HepG2 (cell line): ENCODE results near the gene MIF. TPM values are rescaled to one million over a fixed set of nuclear protein-coding genes. Genes with fewer than 3 reads are reported as not detected.
A peak's percentile ranks its signal among the peaks of the same experiment; 100 is the strongest.

ENCODE experiments used
- ATAC-seq: fragments of 200-7000 bp; cut with Tn5 transposase; 3 replicates; pipeline ENCODE4 v1.9.1; 2020; ENCODE audit warnings: mild to moderate bottlenecking, moderate library complexity
- BruUV-seq: library from RNA; stranded (reverse); fragments of 400-500 nt; replicated peaks from 2 replicates; lab custom pipeline; 2021; lab: Mats Ljungman, UMichigan
- CTCF ChIA-PET: fragments of 300-600 bp; formaldehyde crosslinking; extraction: SDS; loops from one replicate; lab custom pipeline; 2021; ENCODE audit warnings: low total read pairs, inconsistent platforms, low intra/inter-chr PET ratio; lab: Yijun Ruan, JAX
- POLR2A ChIA-PET: fragments of 350-600 bp; sonication (Branson Sonifier 250); formaldehyde crosslinking; loops from one replicate; lab custom pipeline; 2020; ENCODE audit warnings: antibody characterized with exemption, inconsistent platforms; lab: Yijun Ruan, JAX
- DNase-seq: peaks from one replicate; pipeline ENCODE4 v3.0.0-alpha.2; 2015; ENCODE audit warnings: low spot score
- FAIRE-seq: peaks from 3 replicates; lab custom pipeline; 2011; peaks lifted over from hg19 to GRCh38; lab: Jason Lieb, UNC
- H2AFZ ChIP-seq: one replicate; pipeline ENCODE4 v1.6.1; 2011; ENCODE audit warnings: low read length, inconsistent platforms
- H3K27ac ChIP-seq: fragments of 300-600 bp; 3 replicates; pipeline ENCODE4 v1.8.0; 2011; ENCODE audit warnings: mixed run types, mild to moderate bottlenecking, mixed read lengths, low read length, inconsistent platforms; ENCODE audit not compliant: insufficient read depth; ENCODE audit errors: extremely low read length
- H3K27me3 ChIP-seq, 2 experiments: fragments of 200-600 bp in 1 of 2; 2 replicates in 1 of 2; 3 replicates in 1 of 2; pipeline versions ENCODE4 v1.6.0 to v1.8.0; 2011; ENCODE audit warnings: low read length in 2 of 2, mild to moderate bottlenecking in 2 of 2, moderate library complexity in 2 of 2, inconsistent platforms in 1 of 2; ENCODE audit not compliant: insufficient read depth in 2 of 2, control insufficient read depth in 1 of 2
- H3K36me3 ChIP-seq, 2 experiments: fragments of 200-600 bp in 1 of 2; replicated peaks in 1 of 2; 2 replicates in 1 of 2; 3 replicates in 1 of 2; pipeline versions ENCODE4 v1.5.1 to v1.8.0; 2011; ENCODE audit warnings: low read length in 2 of 2, inconsistent platforms in 1 of 2; ENCODE audit not compliant: insufficient read depth in 2 of 2, control insufficient read depth in 1 of 2
- H3K4me1 ChIP-seq: 2 replicates; pipeline ENCODE4 v1.5.1; 2012; ENCODE audit warnings: low read length, inconsistent platforms; ENCODE audit not compliant: insufficient read depth
- H3K4me2 ChIP-seq: 2 replicates; pipeline ENCODE4 v1.6.0; 2011; ENCODE audit warnings: low read depth, low read length, inconsistent platforms
- H3K4me3 ChIP-seq, 3 experiments: fragments of 200-600 bp in 1 of 3; sonication (generic), shearing (Covaris generic) in 1 of 3; replicated peaks in 1 of 3; 2 replicates each; pipeline ENCODE4 v1.5.1; 2011 to 2016; ENCODE audit warnings: low read length in 3 of 3, inconsistent platforms in 2 of 3, low read depth in 2 of 3, mild to moderate bottlenecking in 2 of 3, control low read depth in 1 of 3, mixed read lengths in 1 of 3; ENCODE audit not compliant: insufficient read depth in 1 of 3
- H3K79me2 ChIP-seq: one replicate; pipeline ENCODE4 v1.6.1; 2011; ENCODE audit warnings: low read length, inconsistent platforms; ENCODE audit not compliant: insufficient read depth
- H3K9ac ChIP-seq: 2 replicates; pipeline ENCODE4 v1.6.0; 2011; ENCODE audit warnings: mild to moderate bottlenecking, low read depth, low read length, inconsistent platforms; ENCODE audit not compliant: insufficient read depth
- H3K9me3 ChIP-seq: 2 replicates; pipeline ENCODE4 v1.5.1; 2012; ENCODE audit warnings: mild to moderate bottlenecking, low read length
- H4K20me1 ChIP-seq: 2 replicates; pipeline ENCODE4 v1.6.0; 2011; ENCODE audit warnings: inconsistent platforms, mild to moderate bottlenecking, low read length, moderate library complexity; ENCODE audit not compliant: insufficient read depth
- FUBP1 ChIP-seq: sonication (generic); formaldehyde crosslinking; IDR thresholded peaks from 2 replicates; pipeline ENCODE4 v1.5.1; 2020; ENCODE audit warnings: missing genetic modification reagents, mild to moderate bottlenecking, borderline replicate concordance
- POLR2A ChIP-seq, 2 experiments: IDR thresholded peaks; 2 replicates each; pipeline ENCODE4 v1.6.1; 2011; ENCODE audit warnings: low read depth in 2 of 2, low read length in 2 of 2, mild to moderate bottlenecking in 1 of 2, moderate library complexity in 1 of 2; ENCODE audit not compliant: insufficient read depth in 1 of 2
- POLR2G ChIP-seq: fragments of 200-400 bp; formaldehyde crosslinking; IDR thresholded peaks from 2 replicates; pipeline ENCODE4 v1.6.1; 2018; ENCODE audit warnings: mild to moderate bottlenecking, low read depth, low read length, moderate library complexity
- RBM22 ChIP-seq: fragments of 200-400 bp; formaldehyde crosslinking; optimal IDR thresholded peaks from 2 replicates; pipeline ENCODE3; 2017; ENCODE audit warnings: mild to moderate bottlenecking, low read length, moderate library complexity
- ZNF441 ChIP-seq: sonication (generic); formaldehyde crosslinking; IDR thresholded peaks from 2 replicates; pipeline ENCODE4 v1.7.0; 2021; ENCODE audit warnings: missing genetic modification reagents, borderline replicate concordance
- WGBS: methylation state at CpG from one replicate; pipeline ENCODE4 v1.1.6; 2017; ENCODE audit warnings: low lambda C conversion rate; 5-methylcytosine and 5-hydroxymethylcytosine counted together
- in situ Hi-C: cut with HindIII; loops from 2 replicates; pipeline ENCODE4 v1.10.0; 2017; ENCODE audit warnings: low pct_unique_long_range_greater_than_20kb; ENCODE audit not compliant: extremely low pct_ligation_motif_present
- intact Hi-C: fragments of 100-400 bp; cut with micrococcal nuclease; formaldehyde crosslinking; loops from one replicate; pipeline ENCODE4 v1.10.0; 2022; ENCODE audit not compliant: unreplicated experiment
- polyA plus RNA-seq, 8 experiments: library from polyadenylated mRNA; depleted of rRNA in 3 of 8; stranded (reverse) in 7 of 8; unstranded in 1 of 8; fragments of >200 nt; fragmentation: Illumina TruSeq in 4 of 8; extraction: Trizol in 4 of 8; gene quantifications; 2 replicates each; pipeline versions ENCODE4 v1.2.1 to v1.2.3, GENCODE V29; 2011 to 2016; ENCODE audit warnings: low read depth in 4 of 8, missing spikeins in 1 of 8, mixed read lengths in 1 of 8; ENCODE audit not compliant: insufficient read depth in 1 of 8
- total RNA-seq, 5 experiments: library from RNA; depleted of rRNA; stranded (reverse); fragments of >200 nt; fragmentation: Illumina TruSeq; extraction: Trizol; gene quantifications; 2 replicates each; pipeline ENCODE4 v1.2.3, GENCODE V29; 2016; ENCODE audit warnings: low read depth in 1 of 5

Gene MIF
- total and polyA plus RNA-seq, 2 of the 13 experiments (the other 11 are each of a cell fraction or from before 2014, with no cell fraction given): 634 to 675 TPM

- no peak for ATAC-seq
- H4K20me1 ChIP-seq: peaks cover 14% of the 10 kb centered on the region; the same call in 1 of the 2 replicates
- H2AFZ ChIP-seq: no peak overlapping the region
- CTCF ChIA-PET: no interaction called here
- POLR2A ChIA-PET: interaction anchor here (4.3 kb wide), 1 partner anchor 14 kb away, joined by 23 read pairs; no protein-coding TSS in a partner anchor
- H3K79me2 ChIP-seq: peaks cover 16% of the 10 kb centered on the region
- no peak overlapping the region for H3K9ac ChIP-seq
- in situ Hi-C loops: no loop called here
- H3K27ac ChIP-seq: no peak overlapping the region
- H3K36me3 ChIP-seq: peaks cover 5 to 17% of the 10 kb centered on the region in 2 experiments; a peak in 4 of 5 replicates
- 95% methylated on average over 6 of the region's 6 CpGs for WGBS
- intact Hi-C loops: no loop called here
- DNase-seq: no peak
- H3K4me3 ChIP-seq: no peak overlapping the region
- H3K27me3 ChIP-seq: no peaks in the 10 kb centered on the region
- BruUV-seq: no TSS peak
- no peak for FAIRE-seq
- no peaks in the 10 kb centered on the region for H3K9me3 ChIP-seq
- peaks cover 46% of the 10 kb centered on the region for H3K4me1 ChIP-seq
- TF ChIP-seq POLR2G (peak; percentile 49; the same call in 1 of the 2 replicates), RBM22 (peak; percentile 41), FUBP1 (CRISPR knock-in tag) (no peak), POLR2A (IDR thresholded peaks at IDR 0.05; ENCODE audit: insufficient read depth in 1 of 2, low read depth in 2 of 2, low read length in 2 of 2) (peak in 1 of 2 experiments; percentile 16; a peak in 2 of 4 replicates), ZNF441 (peak; percentile 78; the same call in 1 of the 2 replicates)
- TF ChIP-seq, all 625 proteins: peak for 4
- H3K4me2 ChIP-seq: no peak overlapping the region
Observed at GRCh38 chr22:23899042-23899745, 5.0 kb downstream of the MIF start.
